ENCODE results near the gene CCDC27. TPM values are rescaled to one million over a fixed set of nuclear protein-coding genes. Genes with fewer than 3 reads are reported as not detected.

Gene CCDC27
- total RNA-seq, 6 experiments from 2014 or later = not detected

- Mint-ChIP-seq H3K9me3 (no peaks in the 10 kb centered on the region), H3K36me3 (ENCODE audit: low read depth) (no peaks in the 10 kb centered on the region), H3K27me3 (ENCODE audit: insufficient read depth) (peaks cover 29% of the 10 kb centered on the region), H3K27ac (no peak overlapping the region), H3K4me3 (no peak overlapping the region), H3K4me1 (ENCODE audit: low read depth) (peaks cover 4% of the 10 kb centered on the region; the same call in 1 of the 2 replicates)
- TF ChIP-seq CTCF (IDR thresholded peaks at IDR 0.05) = no peak
- DNase-seq = no peak
These were observed 19.1 kb downstream of the CCDC27 start for GRCh38 chr1:3771108-3772026.

- H3K4me1 Mint-ChIP-seq (ENCODE audit: low read depth) = peaks cover 4% of the 10 kb centered on the region; the same call in 1 of the 2 replicates
- no peak overlapping the region for H3K4me3 Mint-ChIP-seq
- DNase-seq = peak; percentile 36
- no peak for TF ChIP-seq CTCF (IDR thresholded peaks at IDR 0.05)
- no peaks in the 10 kb centered on the region for H3K9me3 Mint-ChIP-seq
- no peak overlapping the region for H3K27ac Mint-ChIP-seq
- peaks cover 27% of the 10 kb centered on the region for H3K27me3 Mint-ChIP-seq (ENCODE audit: insufficient read depth)
- H3K36me3 Mint-ChIP-seq (ENCODE audit: low read depth) = no peaks in the 10 kb centered on the region
These were observed 19.9 kb downstream of the CCDC27 start for GRCh38 chr1:3772027-3772714.

DNA sequence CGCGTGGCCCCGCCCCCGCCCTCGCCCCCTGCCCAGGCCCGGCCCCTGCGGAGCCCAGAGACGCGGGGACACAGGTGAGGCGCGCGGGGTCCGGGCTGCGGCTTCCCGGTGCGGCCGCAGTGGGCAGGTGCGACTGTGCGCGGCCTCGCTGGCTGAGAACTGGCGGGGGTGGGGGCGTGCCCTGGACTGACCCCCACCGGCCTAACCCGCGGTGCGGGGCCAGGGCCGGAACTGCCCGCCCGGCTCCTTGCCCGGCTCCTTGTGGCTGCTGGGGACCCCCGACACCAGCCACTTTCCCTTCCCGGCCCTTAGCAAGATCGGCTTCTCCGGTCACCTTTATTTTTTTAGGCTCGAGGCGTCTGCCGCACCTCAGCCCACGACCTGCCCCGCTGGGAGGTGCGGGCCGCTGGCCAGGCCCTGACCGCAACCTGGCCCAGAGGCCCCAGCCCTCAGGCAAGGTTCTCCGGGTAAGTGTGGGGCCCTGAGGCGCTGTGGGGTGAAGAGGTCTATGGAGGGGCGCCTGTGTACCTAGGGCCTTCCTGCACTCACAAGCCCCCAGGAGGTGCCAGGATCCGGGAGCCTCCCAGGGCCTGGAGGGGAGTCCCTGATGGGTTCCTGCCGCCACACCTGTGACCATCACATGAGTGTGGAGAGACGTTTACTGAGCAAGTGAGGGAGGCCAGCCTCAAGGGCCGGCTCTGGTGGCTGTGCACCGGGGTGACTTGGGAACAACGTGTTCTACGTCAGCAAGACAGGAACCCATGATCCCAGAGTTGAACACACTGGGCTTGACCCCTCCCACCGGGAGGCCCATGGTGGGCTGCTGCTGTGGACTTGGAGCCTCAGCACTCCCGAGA is 20.7 kb downstream of the CCDC27 start, which contains the start of gene SMIM1:
Gene SMIM1, plus strand, starts transcription at position 35 of the 857 bp plus-strand sequence. CDS start 2,625 bp downstream, outside the sequence.
- Mint-ChIP-seq H3K27ac (no peak within 1 kb of the TSS), H3K4me3 (peak within 1 kb of the TSS; percentile 41), H3K36me3 (ENCODE audit: low read depth) (no peaks in the 10 kb centered on the region), H3K27me3 (ENCODE audit: insufficient read depth) (peaks cover 20% of the 10 kb centered on the region), H3K4me1 (ENCODE audit: low read depth) (peaks cover 4% of the 10 kb centered on the region; the same call in 1 of the 2 replicates), H3K9me3 (no peaks in the 10 kb centered on the region)
- TF ChIP-seq CTCF (IDR thresholded peaks at IDR 0.05) = no peak
- no peak for DNase-seq

- no peaks in the 10 kb centered on the region for H3K9me3 Mint-ChIP-seq
These were observed 21.5 kb downstream of the CCDC27 start for GRCh38 chr1:3773572-3774275.

More at GRCh38 chr1:3773572-3774275, 21.5 kb downstream of the CCDC27 start:
- no peak overlapping the region for H3K27ac Mint-ChIP-seq
- DNase-seq = no peak
- no peaks in the 10 kb centered on the region for H3K36me3 Mint-ChIP-seq (ENCODE audit: low read depth)
- H3K27me3 Mint-ChIP-seq (ENCODE audit: insufficient read depth) = peaks cover 20% of the 10 kb centered on the region
- TF ChIP-seq CTCF (IDR thresholded peaks at IDR 0.05) = no peak
- H3K4me1 Mint-ChIP-seq (ENCODE audit: low read depth) = peaks cover 4% of the 10 kb centered on the region; the same call in 1 of the 2 replicates
- no peak overlapping the region for H3K4me3 Mint-ChIP-seq
